ENCODE data around the gene SMG7. TPM values are rescaled to one million over a fixed set of nuclear protein-coding genes. Genes with fewer than 3 reads are reported as not detected.

The SMG7 gene
- polyA plus RNA-seq, 1 donor from 2014 or later: 19.1 TPM

DNA sequence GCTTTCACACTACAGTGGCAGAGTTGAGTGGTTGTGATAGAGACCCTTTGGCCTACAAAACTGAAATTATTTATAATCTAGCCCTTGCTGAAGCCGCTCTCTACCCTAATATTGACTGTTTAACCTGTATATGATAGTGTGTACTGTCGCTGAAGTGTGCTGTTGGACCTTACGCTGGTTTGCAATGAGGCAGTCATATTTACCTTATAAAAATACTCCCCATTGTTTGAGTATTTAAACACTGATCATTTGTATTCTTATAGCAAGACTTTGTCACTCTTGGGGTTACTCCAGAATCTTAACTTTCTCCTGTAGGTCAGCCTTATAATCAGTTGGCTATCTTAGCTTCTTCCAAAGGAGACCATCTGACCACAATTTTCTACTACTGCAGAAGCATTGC lies 56.3 kb downstream of the SMG7 start:
- Histone ChIP-seq H3K4me3 (ENCODE audit: low read length) (no peak overlapping the region), H4K20me1 (ENCODE audit: insufficient read depth) (no peaks in the 10 kb centered on the region), H2AFZ (ENCODE audit: low read depth, low read length) (no peak overlapping the region), H3K27me3 (ENCODE audit: insufficient read depth, low read depth, low read length) (no peaks in the 10 kb centered on the region), H3K9me2 (ENCODE audit: insufficient read depth, low read length) (no peaks in the 10 kb centered on the region), H3K27ac (ENCODE audit: low read length) (no peak overlapping the region), H3K9ac (ENCODE audit: low read length) (no peak overlapping the region), H3K4me2 (ENCODE audit: low read length) (no peak overlapping the region), H3K36me3 (ENCODE audit: insufficient read depth, low read length) (peaks cover 5% of the 10 kb centered on the region), H3F3A (ENCODE audit: insufficient read depth, low read length, poor library complexity, severe bottlenecking) (no peaks in the 10 kb centered on the region), H3K9me3 (ENCODE audit: low read length) (no peaks in the 10 kb centered on the region), H3K79me2 (replicated peaks; ENCODE audit: insufficient read depth, low read length) (no peaks in the 10 kb centered on the region)
- no peak for TF ChIP-seq TAF1 (IDR thresholded peaks at IDR 0.05; ENCODE audit: low read depth)
- TF ChIP-seq, protein P1, sequence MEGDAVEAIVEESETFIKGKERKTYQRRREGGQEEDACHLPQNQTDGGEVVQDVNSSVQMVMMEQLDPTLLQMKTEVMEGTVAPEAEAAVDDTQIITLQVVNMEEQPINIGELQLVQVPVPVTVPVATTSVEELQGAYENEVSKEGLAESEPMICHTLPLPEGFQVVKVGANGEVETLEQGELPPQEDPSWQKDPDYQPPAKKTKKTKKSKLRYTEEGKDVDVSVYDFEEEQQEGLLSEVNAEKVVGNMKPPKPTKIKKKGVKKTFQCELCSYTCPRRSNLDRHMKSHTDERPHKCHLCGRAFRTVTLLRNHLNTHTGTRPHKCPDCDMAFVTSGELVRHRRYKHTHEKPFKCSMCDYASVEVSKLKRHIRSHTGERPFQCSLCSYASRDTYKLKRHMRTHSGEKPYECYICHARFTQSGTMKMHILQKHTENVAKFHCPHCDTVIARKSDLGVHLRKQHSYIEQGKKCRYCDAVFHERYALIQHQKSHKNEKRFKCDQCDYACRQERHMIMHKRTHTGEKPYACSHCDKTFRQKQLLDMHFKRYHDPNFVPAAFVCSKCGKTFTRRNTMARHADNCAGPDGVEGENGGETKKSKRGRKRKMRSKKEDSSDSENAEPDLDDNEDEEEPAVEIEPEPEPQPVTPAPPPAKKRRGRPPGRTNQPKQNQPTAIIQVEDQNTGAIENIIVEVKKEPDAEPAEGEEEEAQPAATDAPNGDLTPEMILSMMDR (IDR thresholded peaks at IDR 0.05; ENCODE audit: poor library complexity, severe bottlenecking): no peak
- no peak for TF ChIP-seq SMC3 (conservative IDR thresholded peaks at IDR 0.05; ENCODE audit: poor library complexity)
- no peak for TF ChIP-seq EZH2 (IDR thresholded peaks at IDR 0.05; ENCODE audit: borderline replicate concordance, insufficient read depth, low read length, poor library complexity, severe bottlenecking)
- TF ChIP-seq RAD21 (conservative IDR thresholded peaks at IDR 0.05): no peak
- no peak for TF ChIP-seq POLR2AphosphoS5 (IDR thresholded peaks at IDR 0.05)
- TF ChIP-seq, protein P2, sequence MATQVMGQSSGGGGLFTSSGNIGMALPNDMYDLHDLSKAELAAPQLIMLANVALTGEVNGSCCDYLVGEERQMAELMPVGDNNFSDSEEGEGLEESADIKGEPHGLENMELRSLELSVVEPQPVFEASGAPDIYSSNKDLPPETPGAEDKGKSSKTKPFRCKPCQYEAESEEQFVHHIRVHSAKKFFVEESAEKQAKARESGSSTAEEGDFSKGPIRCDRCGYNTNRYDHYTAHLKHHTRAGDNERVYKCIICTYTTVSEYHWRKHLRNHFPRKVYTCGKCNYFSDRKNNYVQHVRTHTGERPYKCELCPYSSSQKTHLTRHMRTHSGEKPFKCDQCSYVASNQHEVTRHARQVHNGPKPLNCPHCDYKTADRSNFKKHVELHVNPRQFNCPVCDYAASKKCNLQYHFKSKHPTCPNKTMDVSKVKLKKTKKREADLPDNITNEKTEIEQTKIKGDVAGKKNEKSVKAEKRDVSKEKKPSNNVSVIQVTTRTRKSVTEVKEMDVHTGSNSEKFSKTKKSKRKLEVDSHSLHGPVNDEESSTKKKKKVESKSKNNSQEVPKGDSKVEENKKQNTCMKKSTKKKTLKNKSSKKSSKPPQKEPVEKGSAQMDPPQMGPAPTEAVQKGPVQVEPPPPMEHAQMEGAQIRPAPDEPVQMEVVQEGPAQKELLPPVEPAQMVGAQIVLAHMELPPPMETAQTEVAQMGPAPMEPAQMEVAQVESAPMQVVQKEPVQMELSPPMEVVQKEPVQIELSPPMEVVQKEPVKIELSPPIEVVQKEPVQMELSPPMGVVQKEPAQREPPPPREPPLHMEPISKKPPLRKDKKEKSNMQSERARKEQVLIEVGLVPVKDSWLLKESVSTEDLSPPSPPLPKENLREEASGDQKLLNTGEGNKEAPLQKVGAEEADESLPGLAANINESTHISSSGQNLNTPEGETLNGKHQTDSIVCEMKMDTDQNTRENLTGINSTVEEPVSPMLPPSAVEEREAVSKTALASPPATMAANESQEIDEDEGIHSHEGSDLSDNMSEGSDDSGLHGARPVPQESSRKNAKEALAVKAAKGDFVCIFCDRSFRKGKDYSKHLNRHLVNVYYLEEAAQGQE (IDR thresholded peaks at IDR 0.05; ENCODE audit: borderline replicate concordance): no peak
- no peak for TF ChIP-seq EP300 (conservative IDR thresholded peaks at IDR 0.05; ENCODE audit: poor library complexity, severe bottlenecking)
- no peak for TF ChIP-seq MXI1 (conservative IDR thresholded peaks at IDR 0.05; ENCODE audit: poor library complexity, severe bottlenecking)

GRCh38 chr1:183533617-183534174 lies 61.4 kb downstream of the SMG7 start:
- H3F3A ChIP-seq (ENCODE audit: insufficient read depth, low read length, poor library complexity, severe bottlenecking): no peaks in the 10 kb centered on the region
- no peaks in the 10 kb centered on the region for H3K27me3 ChIP-seq (ENCODE audit: insufficient read depth, low read depth, low read length)
- no peak overlapping the region for H3K4me2 ChIP-seq (ENCODE audit: low read length)
- peaks cover 6% of the 10 kb centered on the region for H3K36me3 ChIP-seq (ENCODE audit: insufficient read depth, low read length)
- no peaks in the 10 kb centered on the region for H3K79me2 ChIP-seq (replicated peaks; ENCODE audit: insufficient read depth, low read length)
- H3K9me3 ChIP-seq (ENCODE audit: low read length): no peaks in the 10 kb centered on the region
- H3K4me3 ChIP-seq (ENCODE audit: low read length): no peak overlapping the region
- H3K9me2 ChIP-seq (ENCODE audit: insufficient read depth, low read length): no peaks in the 10 kb centered on the region
- no peaks in the 10 kb centered on the region for H4K20me1 ChIP-seq (ENCODE audit: insufficient read depth)
- no peak overlapping the region for H2AFZ ChIP-seq (ENCODE audit: low read depth, low read length)
- no peak for TF ChIP-seq TAF1 (IDR thresholded peaks at IDR 0.05; ENCODE audit: low read depth)
- H3K27ac ChIP-seq (ENCODE audit: low read length): no peak overlapping the region
- H3K9ac ChIP-seq (ENCODE audit: low read length): no peak overlapping the region

GRCh38 chr1:183537405-183537804 lies 65.1 kb downstream of the SMG7 start:
- Histone ChIP-seq H3K79me2 (replicated peaks; ENCODE audit: insufficient read depth, low read length) (no peaks in the 10 kb centered on the region), H3K9me2 (ENCODE audit: insufficient read depth, low read length) (no peaks in the 10 kb centered on the region), H3K36me3 (ENCODE audit: insufficient read depth, low read length) (peaks cover 16% of the 10 kb centered on the region), H3K27me3 (ENCODE audit: insufficient read depth, low read depth, low read length) (no peaks in the 10 kb centered on the region), H2AFZ (ENCODE audit: low read depth, low read length) (no peak overlapping the region), H3K27ac (ENCODE audit: low read length) (no peak overlapping the region), H3K9me3 (ENCODE audit: low read length) (no peaks in the 10 kb centered on the region), H3F3A (ENCODE audit: insufficient read depth, low read length, poor library complexity, severe bottlenecking) (no peaks in the 10 kb centered on the region), H3K4me3 (ENCODE audit: low read length) (no peak overlapping the region), H4K20me1 (ENCODE audit: insufficient read depth) (no peaks in the 10 kb centered on the region), H3K4me2 (ENCODE audit: low read length) (no peak overlapping the region), H3K9ac (ENCODE audit: low read length) (no peak overlapping the region)
- TF ChIP-seq, protein P2 (IDR thresholded peaks at IDR 0.05; ENCODE audit: borderline replicate concordance): no peak
- TF ChIP-seq MXI1 (conservative IDR thresholded peaks at IDR 0.05; ENCODE audit: poor library complexity, severe bottlenecking) (no peak), POLR2AphosphoS5 (IDR thresholded peaks at IDR 0.05) (no peak), SMC3 (conservative IDR thresholded peaks at IDR 0.05; ENCODE audit: poor library complexity) (no peak), EZH2 (IDR thresholded peaks at IDR 0.05; ENCODE audit: borderline replicate concordance, insufficient read depth, low read length, poor library complexity, severe bottlenecking) (no peak), RAD21 (conservative IDR thresholded peaks at IDR 0.05) (no peak), EP300 (conservative IDR thresholded peaks at IDR 0.05; ENCODE audit: poor library complexity, severe bottlenecking) (no peak), TAF1 (IDR thresholded peaks at IDR 0.05; ENCODE audit: low read depth) (no peak)
- TF ChIP-seq, protein P1 (IDR thresholded peaks at IDR 0.05; ENCODE audit: poor library complexity, severe bottlenecking): no peak

Measured in neural cell (in vitro differentiated cells).